GM18508 (cell line): ENCODE data around the gene CRIM1.
A peak's percentile ranks its signal among the peaks of the same experiment; 100 is the strongest.
"Not testable (repeated sequence)": the region's sequence is repeated elsewhere in the genome, so short reads cannot be mapped to it uniquely, and the experiment has no call there.

Experiments used
- ATAC-seq: cut with Tn5 transposase; IDR thresholded peaks from one replicate; pipeline ENCODE4 v1.9.1; 2021; ENCODE audit warnings: moderate number of reproducible peaks; ENCODE audit not compliant: insufficient read depth, unreplicated experiment

CRIM1 gene

DNA sequence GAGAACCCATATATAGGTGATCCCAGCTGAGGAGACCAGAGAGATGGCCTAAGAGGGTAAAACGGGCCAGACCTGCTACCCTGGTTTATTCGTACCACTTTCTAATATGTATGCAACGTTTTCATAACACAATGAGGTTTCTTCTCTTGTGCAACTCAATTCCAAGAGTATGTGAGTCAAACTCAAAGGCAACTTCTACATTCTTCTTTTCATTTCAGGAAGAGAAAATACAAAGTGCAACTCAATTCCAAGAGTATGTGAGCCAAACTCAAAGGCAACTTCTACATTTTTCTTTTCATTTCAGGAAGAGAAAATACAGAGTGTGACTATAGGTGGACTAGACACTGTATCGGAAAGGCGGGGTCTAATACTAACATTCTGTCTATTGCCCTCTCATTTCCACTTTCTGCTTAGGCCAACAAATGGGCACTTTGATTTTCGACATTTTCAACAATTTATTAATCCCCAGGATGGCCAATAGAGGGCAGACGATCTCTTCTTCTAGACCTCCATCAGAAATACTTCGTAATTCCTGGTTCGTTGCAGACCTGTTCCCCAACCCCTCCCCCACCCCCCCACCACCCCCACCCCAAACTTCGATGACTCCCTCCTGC lies 3.7 kb upstream of the CRIM1 start:
- no peak for ATAC-seq

DNA sequence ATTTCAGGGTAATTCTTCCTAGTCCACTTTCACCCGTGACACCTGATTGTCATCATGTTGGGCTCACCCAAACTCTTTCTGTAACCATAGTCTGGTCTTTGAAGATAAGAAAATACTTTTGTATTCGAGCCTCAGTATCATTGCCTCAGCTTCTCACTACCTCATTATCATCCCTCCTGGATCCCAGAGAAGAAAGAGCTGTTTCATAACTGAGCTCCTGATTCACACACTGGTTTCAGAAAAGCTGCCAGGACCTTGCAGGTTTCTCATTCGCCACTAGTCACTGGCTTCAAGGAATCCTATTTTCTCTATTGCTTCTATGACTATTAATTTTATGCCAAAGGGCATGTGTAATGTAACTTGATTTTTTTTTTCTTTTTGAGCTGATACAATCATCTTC lies 2.9 kb upstream of the CRIM1 start:
- ATAC-seq: no peak

DNA sequence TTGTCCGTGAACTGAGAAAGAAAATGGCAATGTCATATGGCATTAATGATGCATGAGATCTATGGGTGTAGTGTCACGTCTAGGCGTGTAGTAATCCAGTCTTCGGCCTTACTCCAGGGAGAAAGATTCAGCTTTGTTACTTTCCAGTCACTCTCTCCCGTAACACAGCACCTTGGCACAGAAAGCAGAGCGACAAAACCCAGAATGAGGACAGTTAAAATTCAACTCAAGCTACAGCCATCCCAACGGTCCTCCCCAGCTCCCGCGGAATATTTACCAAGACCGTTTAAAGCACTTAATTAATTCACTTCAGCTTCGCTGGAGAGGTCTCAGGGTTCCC lies 797 bp upstream of the CRIM1 start:
- ATAC-seq: no peak

DNA sequence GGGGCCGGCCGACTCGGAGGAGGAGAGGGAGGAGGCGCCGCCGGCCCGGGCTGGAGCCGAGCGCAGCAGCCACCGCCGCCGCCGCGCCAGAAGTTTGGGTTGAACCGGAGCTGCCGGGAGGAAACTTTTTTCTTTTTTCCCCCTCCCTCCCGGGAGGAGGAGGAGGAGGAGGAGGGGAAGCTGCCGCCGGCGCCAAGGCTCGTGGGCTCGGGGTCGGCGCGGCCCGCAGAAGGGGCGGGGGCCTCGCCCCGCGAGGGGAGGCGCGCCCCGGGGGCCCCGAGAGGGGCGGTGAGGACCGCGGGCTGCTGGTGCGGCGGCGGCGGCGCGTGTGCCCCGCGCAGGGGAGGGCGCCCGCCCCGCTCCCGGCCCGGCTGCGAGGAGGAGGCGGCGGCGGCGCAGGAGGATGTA lies 316 bp downstream of the CRIM1 start:
- ATAC-seq: no peak

DNA sequence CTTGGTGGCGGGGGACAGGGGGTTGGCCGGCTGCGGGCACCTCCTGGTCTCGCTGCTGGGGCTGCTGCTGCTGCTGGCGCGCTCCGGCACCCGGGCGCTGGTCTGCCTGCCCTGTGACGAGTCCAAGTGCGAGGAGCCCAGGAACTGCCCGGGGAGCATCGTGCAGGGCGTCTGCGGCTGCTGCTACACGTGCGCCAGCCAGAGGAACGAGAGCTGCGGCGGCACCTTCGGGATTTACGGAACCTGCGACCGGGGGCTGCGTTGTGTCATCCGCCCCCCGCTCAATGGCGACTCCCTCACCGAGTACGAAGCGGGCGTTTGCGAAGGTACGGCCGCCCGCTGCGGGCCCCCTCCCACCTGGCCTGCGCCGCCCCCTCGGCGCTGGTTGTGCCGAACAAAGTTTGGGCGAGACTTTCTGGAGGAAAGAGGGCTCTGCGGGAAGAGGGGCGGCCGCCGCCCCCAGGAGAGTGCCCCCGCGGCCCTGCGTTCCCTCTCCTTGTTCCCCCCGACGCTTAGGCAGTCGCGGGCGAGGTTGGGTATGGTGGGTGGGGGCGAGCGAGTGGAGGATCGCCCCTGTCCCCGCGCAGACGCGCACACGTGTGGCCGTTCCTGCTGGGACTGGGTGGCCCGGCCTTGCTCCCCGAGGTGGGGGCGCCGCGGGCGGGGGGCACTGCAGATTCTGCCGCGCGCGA lies 866 bp downstream of the CRIM1 start:
- ATAC-seq: no peak

DNA sequence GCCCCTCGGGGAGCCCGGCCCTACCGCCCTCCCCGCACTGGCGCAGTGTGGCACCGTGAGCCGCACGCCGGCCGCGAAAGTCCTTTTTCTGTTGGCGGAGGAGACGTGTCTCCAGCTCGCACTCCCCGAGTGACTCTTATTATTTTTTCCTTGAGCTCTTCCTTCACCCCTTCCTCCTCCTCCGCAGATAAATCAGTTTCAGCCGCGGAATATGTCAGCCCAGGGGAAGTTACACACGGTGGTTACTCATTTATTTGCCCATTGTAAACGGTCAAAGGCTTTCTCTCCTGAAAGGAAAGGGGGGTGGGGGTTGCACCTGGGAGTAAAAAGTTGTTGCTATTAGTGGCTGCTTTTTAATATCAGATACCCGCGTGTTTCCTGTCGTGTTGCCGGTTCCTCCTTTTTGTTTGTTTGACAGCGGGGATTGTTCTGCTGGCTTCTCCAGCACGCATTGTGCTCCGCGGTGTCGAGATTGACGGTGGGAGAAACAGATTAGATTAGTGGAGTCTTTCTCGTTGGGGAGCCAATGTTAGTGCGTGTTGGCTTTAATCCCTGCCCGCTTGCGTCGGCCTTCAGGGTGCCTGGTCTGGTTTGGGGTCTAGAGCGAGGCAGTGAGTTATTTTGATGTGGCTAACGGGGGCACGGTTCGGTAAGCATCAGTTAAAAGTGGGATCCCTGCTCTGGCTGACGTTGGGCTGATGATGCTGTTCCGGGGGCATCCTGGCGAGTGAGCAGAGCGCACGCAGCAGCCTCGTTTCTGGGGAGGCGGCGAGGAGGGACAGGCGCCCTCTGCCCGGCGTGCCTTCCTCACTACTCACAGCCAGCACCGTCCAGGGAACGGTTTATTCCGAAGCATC lies 1.6 kb downstream of the CRIM1 start:
- peak; percentile 21 for ATAC-seq

DNA sequence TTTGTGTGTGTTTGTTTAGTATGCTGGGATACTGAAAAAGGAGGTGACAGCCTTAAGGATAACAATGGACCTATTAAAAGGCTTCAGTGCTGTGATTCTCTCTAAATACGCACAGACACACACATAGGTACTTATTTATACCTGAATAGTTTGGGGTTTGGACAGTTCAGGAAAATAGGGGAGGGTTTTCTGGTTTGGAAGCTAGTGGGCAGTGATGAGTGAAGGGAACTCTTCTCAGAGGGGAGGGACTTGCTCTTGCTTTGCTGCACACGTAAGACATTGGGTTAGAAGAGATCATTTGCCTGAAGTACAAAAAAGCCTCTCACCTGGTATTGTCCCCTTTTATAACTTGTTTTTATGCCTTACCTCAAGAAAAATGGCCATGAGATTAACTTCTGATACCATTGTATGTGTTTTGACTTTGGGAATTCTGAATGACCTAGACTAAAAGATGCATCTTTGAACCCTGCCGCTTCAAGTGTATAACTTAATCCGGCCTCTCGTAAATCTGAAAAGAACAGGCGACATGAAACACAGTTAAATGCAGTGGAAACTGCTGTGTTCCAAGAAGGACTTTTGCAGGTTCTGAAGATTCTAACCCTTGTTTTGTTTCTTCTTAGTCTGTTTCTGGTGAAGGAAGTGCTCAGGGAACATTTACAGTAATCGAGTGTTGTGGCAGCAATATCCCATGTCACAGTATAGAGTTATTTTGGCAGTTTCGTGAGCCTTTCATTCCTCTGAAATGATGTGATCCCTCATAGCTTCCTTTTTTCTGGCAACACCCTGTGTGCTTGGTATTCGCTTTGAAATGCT lies 2.5 kb downstream of the CRIM1 start:
- peak; percentile 23 for ATAC-seq

DNA sequence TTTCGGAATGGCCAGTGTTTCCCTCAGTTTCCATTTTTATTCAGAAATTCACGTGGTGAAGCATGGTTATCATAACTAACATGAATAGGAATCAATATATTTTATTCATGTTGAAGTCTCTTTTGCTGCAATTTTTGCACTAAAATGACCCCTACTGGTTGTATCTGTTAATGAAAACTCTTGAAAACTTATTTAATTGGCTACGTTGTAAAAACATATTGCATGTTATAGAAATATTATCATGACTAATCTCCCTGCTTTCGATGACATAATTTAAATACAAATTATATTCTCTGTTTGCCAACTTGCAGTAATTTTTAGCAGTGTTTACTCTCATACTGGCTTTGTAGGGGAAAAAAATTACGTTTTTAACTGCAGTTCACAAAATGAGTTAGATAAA lies 3.5 kb downstream of the CRIM1 start:
- no peak for ATAC-seq

DNA sequence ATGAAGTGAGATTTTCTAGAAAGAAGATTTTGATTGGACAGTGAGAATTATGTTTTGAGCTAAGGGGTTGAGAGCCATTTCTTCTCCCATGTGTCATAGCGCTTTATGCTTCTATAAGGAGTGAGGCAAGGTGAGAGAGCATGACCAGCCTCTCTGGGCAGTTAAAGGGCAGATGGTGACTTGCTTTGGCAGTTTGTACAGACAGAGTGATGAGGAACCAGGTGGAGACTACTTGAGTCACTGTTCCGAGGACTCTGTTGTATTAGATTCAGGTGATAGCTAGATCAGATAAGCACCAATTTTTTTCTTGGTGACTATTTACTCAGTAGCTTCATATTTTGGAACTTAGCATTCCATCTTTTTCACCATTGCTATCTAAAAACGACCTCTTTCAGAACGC lies 4.5 kb downstream of the CRIM1 start:
- ATAC-seq: no peak

DNA sequence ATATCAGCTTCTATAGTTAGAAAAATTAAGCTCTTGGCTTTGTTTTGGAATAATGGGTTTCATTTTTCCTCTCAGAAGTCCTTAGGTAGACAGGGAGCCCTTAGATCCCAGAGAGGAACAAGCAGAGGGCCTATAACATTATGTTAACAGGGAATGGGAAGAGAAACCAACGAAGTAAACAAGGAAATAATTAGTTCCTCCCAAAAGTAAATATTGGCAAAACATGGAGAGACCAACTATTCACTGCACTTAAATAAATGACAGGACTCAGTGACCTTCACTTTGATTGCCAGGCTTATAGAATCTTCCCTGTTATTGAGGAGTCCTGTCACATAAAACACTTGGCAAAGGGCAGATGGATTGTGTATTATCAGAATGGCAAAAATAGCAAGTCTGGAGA lies 5.3 kb downstream of the CRIM1 start:
- no peak for ATAC-seq

DNA sequence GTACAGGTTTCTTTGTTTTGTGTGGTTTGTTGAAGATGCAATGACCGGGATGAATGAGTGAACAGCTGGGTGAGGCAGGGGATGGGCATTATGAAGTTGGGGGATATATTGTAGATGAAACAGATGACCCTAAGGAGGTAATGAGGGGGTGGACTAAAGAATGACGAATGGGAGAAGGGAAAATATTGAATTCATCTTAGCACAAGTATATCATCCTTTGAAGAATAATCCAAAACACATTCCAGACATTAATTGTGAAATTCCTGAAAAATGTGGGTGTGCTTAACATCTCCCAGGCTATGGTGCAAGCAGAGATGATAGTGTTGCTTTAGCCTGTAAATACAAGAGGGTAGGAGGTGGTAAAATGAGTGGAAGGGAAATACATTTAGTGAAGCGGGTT lies 5.8 kb downstream of the CRIM1 start:
- no peak for ATAC-seq

DNA sequence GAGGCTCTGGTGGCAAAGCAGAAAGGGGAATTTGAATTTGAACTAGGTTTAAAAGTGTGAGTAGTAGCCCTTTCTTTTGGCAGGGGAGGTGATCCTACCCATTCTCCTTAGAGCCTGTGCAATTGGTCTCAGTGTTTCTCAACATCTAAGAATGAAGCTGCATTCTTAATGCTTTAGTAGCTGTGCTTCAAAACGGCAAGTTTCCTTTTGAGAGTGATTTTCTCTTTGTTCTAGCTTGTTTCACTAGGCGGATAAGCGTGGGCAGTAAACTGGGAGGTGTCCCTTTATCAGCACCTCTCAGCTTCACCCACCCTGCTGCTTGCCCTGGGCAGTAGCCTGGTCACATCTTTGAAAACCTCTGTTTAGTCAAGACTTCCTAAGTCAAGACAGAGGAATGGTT lies 6.7 kb downstream of the CRIM1 start:
- ATAC-seq: no peak

DNA sequence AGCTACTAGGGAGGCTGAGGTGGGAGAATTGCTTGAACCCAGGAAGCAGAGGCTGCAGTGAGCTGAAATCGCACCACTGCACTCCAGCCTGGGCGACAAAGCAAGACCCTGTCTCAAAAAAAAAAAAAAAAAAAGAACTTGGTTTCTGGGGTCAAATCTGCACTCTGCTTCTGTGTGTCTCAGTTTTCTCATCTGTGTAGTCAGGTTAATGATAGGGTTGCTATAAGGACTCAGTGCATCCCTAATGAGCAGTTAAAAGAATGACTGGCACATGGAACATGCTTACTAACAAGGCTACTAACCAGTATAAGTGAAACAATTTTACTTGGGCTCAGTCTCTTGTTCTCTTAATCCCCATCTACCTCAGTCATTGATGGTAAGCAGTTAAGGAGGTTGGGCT lies 7.5 kb downstream of the CRIM1 start:
- not testable (repeated sequence) for ATAC-seq

DNA sequence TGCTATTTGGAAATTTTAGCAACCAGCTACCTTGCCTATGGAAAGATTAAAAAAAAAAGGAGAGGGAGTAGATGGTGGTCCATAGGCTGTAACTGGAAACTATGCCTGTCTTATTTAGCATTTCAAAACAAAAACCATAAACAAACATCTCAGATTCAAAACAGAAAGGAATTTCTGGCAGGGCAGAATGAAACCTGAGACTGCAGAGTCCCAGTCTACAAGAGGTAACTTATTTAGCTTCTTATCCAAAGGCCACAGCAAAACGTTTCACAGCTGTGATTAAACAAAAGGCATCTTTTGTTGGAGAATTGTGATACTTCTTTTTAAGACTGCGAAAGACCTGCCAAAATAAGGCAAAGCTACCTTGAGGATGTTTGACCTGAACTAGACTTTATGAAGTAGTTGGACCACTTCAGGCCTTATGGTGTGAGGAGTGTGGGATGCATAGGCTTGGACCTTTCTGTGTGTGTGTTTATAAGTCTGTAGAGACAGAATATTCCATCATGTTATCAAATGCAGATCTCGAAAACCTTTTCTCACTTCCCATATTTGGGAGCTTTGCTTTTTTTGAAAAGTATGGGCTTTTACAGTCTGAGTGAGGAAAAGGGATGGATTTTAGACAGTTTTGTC lies 11.0 kb downstream of the CRIM1 start:
- ATAC-seq: no peak

DNA sequence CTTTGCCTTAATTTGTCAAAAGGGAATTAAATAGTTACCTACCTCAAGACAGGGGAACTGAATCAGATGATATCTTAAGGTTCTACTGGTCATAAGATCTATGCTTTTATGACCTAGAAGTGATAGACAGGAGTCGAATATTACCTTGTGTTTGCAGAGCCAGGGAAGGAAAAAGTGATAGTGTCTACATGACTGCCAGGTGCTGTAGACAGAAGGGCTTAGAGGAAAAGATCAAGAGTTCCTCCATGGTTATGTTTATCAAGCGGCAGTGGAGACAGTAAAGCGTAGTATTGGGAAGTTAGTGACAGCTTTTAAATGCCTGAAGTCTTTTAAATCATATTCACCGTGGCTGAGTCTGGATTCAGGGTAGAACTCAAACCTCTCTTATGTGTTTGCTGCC lies 11.9 kb downstream of the CRIM1 start:
- no peak for ATAC-seq

DNA sequence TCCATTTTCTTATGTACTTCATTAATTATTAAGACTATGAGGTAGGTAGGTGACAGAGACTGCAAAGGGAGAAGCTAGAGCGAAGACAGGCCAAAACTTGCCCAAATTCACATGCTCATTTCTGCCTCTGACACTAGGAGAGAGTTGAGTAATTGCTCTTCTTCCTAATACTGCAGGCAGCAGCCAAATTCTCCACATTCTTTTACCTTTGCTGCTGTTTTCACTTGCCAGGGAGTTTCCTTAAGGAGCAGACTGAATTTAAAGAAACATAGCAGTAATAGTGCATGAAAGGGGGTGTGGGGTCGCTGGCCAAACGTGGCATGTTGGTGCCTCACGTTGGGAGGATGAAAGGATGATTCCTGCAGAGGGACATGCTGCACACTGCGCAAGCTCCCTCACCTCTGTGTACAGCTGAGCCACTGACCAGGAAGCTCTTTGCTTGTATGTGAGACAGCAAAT lies 12.3 kb downstream of the CRIM1 start:
- no peak for ATAC-seq

DNA sequence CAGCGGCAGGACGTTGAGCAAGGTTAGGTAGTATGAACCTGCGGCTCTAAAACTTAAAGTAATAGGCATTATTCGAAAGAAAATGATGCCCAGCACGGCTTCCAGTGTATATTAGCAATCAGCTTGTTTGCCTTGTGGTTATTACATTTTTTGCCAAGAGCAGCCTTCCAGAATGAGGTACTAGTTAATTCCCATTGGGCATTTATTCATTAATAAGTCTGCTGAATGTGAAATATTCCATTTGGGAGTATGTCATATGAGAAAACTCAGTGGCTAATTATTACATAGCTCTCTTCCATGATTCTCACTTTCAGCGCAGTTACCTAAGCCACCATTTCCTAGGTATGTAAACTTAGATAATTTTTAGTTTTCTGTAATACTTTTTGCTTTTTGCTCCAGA lies 12.9 kb downstream of the CRIM1 start:
- no peak for ATAC-seq

DNA sequence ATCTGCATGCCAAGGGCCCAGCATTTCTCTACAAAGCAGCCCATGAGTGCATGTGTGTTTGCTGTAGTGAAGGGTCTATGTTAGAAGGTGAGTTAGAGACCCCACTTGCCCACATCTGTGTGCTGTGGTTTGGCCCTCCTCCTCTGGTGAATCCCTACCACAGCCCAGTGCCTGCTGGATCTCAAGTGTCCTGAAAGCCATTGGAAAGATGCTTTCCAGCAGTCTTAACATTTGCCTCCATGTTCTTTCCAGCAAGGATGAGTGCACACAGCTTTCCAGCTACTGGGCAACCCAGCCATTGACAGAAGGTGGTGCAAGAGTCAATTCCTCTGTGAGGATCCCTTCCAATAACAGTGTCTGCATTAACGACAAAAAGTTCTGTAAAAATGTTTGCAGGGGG lies 13.6 kb downstream of the CRIM1 start:
- ATAC-seq: no peak

DNA sequence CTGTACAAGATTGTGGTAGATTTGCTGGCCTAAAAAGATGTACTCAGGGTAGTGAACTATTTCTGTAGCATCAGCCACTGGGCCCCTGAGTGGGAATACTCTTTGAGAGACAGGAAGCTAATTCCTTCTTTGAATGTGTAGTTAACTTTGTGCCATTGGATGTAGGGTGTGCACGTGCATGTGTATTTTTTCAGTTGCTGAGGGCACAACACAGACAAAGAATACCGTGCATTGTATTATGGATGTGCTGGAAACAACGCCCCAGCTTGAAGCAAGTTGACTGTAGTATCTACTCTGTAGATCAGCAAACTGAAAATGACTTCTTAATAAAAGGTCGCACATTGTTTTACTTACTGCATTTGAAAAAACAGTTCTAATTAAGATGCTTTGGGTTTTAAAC lies 14.1 kb downstream of the CRIM1 start:
- no peak for ATAC-seq

DNA sequence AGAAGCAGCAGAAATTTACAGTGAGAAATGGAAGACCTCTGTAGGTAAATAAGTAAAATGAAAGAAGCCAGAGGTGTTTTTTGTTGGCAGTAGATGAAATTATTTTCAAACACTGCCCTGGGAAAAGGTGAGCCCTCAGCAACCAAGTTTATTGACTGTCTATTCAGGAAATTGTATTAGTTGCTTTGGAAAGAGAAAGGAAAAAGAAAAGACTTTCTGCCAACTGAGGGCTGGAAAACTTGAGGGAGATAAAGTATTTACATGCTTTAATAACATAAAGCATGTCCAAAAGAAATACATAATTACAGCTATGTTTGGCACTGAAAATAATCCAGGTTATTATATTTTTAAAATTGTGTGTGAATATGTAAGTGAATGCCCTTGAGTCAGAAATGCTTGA lies 14.7 kb downstream of the CRIM1 start:
- no peak for ATAC-seq
